NB4 (cell line): ENCODE data around the gene AASS.
A peak's percentile ranks its signal among the peaks of the same experiment; 100 is the strongest.

Experiments
- DNase-seq: peaks from one replicate; pipeline ENCODE4 v3.0.0; 2010; ENCODE audit warnings: low read depth
- H3K4me3 ChIP-seq: one replicate; pipeline ENCODE4 v1.5.1; 2011; ENCODE audit warnings: mild to moderate bottlenecking, low read depth, low read length, moderate library complexity
- MYC ChIP-seq: IDR thresholded peaks from 2 replicates; pipeline ENCODE4 v1.6.1; 2011; ENCODE audit warnings: low read depth, low read length
- POLR2A ChIP-seq: IDR thresholded peaks from 2 replicates; pipeline ENCODE4 v1.6.1; 2011; ENCODE audit warnings: mild to moderate bottlenecking; ENCODE audit not compliant: insufficient read length; ENCODE audit errors: extremely low read depth
- TF ChIP-seq, protein P1 (sequence below): IDR thresholded peaks from 2 replicates; pipeline ENCODE4 v1.6.1; 2011; ENCODE audit warnings: low read depth, low read length
- TF ChIP-seq, protein P2 (sequence below): IDR thresholded peaks from one replicate; pipeline ENCODE4 v1.5.1; 2012; ENCODE audit warnings: low read depth, low read length

Gene AASS

DNA sequence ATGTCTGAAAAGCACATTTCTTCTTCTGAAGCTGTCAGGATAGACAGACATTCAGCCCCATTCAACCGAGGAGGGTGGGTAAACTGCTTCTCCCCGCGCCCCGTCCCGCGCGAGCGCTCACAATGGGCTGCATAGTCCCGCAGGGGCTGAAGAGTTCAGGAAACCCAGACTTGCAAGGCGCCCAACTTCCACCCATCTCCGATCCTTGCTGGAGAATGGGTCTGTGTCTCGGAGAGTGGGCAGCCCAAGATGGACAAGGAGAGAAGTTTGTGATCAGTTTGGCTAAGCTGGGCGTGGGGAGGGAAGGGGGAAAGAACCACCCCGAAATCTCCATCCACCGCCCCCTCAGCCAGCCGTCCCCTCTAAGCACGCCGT is 686 bp downstream of the AASS start:
- TF ChIP-seq, protein P1, sequence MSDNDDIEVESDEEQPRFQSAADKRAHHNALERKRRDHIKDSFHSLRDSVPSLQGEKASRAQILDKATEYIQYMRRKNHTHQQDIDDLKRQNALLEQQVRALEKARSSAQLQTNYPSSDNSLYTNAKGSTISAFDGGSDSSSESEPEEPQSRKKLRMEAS = no peak
- TF ChIP-seq POLR2A (no peak), MYC (no peak)
- TF ChIP-seq, protein P2, sequence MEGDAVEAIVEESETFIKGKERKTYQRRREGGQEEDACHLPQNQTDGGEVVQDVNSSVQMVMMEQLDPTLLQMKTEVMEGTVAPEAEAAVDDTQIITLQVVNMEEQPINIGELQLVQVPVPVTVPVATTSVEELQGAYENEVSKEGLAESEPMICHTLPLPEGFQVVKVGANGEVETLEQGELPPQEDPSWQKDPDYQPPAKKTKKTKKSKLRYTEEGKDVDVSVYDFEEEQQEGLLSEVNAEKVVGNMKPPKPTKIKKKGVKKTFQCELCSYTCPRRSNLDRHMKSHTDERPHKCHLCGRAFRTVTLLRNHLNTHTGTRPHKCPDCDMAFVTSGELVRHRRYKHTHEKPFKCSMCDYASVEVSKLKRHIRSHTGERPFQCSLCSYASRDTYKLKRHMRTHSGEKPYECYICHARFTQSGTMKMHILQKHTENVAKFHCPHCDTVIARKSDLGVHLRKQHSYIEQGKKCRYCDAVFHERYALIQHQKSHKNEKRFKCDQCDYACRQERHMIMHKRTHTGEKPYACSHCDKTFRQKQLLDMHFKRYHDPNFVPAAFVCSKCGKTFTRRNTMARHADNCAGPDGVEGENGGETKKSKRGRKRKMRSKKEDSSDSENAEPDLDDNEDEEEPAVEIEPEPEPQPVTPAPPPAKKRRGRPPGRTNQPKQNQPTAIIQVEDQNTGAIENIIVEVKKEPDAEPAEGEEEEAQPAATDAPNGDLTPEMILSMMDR = no peak
- no peak for DNase-seq
- peak overlapping the region; percentile 27 for H3K4me3 ChIP-seq

DNA sequence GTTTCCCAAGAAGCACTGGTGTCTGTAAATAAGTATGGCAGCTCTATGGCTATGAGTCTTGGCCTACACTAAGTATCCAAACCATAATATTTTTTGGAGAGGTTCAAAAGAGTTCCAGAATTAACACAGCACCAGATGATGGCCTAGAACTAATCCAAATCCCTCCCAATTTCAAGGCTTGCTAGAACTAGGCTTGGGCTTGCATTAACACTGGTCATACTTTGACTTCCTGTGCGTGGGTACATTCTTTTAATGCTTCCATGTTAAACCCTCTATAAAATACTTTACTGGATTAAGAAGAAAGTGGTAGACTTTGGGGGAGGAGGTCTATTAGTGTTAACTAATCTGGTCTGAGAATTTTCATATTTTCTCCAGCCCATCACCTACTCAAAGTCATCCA is 3.1 kb downstream of the AASS start:
- no peak for DNase-seq
- TF ChIP-seq, protein P2 = no peak
- TF ChIP-seq MYC (no peak), POLR2A (no peak)
- TF ChIP-seq, protein P1 = no peak
- H3K4me3 ChIP-seq = no peak overlapping the region

DNA sequence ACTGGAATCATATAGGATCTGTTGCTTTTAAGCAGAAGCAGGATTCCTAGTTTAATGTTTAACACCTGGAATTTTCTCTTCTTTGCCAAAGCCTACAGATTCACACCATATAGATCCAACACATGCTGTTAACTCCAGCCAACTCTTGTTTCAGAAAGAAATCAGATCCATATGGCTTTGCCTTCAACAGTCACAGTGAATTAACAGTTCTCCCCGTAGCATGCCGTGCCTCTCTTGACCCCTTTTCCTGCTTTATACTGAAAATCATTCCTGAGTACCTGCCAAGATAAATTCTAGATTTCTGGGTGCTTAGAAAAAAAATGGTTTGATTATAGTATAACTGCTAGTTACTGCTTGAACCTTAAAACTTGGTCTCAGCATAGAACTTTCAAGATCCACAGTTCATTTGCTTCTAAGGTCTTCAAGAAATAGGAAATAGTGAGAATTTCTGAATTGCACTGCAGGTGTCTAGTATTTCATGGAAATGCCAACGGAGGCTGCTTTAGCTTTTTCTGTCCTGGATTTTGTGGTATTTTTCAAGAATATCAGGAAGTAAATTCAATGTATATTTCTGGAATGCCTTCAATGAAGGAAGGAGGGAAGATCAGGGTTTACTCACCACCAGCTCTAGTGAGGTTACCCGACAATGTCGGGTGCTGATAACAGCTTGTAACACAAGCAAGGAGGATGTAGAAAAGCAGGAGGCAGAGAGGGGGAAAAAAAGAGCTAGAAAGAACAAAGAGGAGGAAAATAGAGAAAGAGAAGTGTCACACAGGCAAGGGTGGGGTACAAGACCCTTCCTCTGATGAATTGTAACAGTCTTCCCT is 6.6 kb downstream of the AASS start:
- TF ChIP-seq POLR2A = no peak
- TF ChIP-seq, protein P1 = no peak
- TF ChIP-seq MYC = no peak
- TF ChIP-seq, protein P2 = no peak
- peak overlapping the region; percentile 50 for H3K4me3 ChIP-seq
- DNase-seq = no peak

DNA sequence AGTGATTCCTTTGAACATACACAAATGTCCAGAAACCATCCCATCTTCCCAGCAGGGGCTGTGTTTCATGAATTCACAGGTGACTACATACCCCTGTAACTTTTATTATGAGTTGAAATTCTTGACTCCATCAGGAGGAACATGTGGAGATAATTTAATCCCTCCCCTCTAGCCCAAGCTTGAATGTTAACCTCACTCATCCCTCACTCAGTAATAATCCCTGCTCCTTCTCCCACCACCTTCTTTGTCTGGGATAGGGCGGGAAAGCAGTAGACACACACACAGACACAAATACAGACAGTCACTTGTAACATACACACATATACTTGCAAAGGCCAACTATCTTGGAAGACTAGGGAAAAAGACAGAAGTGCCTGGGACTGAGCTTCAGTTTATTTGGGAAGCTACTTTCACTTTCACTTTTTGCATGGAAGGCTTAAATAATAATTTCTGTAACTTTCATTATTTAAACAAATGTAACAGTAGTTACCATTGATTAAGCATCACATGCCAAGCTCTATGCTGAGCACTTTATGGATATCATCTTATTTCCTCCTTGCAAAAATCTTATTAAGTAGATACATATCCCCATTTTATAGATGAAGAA is 7.3 kb downstream of the AASS start:
- peak overlapping the region; percentile 50 for H3K4me3 ChIP-seq
- no peak for DNase-seq
- TF ChIP-seq, protein P2 = no peak
- TF ChIP-seq, protein P1 = no peak
- TF ChIP-seq MYC (no peak), POLR2A (no peak)

DNA sequence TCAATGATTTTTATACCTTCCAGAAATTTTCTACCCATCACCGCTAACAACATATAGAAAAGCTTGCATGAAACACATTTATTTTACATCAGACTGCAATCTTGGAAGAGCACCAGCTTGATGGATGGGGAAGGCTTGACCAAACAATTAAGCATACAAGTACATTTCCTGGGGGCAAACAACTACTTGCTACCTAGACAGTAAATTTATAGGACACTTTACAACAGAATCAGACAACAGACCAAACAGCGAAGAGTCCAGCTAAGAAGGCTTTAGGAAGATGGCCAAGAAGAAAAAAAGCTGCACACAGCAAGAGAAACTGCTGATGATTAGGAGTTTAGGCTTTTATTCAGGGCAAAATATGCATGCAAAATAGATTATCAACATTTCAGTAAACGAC is 8.0 kb downstream of the AASS start:
- DNase-seq = no peak
- TF ChIP-seq, protein P2 = no peak
- TF ChIP-seq POLR2A (no peak), MYC (no peak)
- TF ChIP-seq, protein P1 = no peak

More for the DNA sequence above, 8.0 kb downstream of the AASS start:
- H3K4me3 ChIP-seq = no peak overlapping the region
